ENCODE measurements around the gene PRR5. TPM values are rescaled to one million over a fixed set of nuclear protein-coding genes. Genes with fewer than 3 reads are reported as not detected.

Gene PRR5
- total and polyA plus RNA-seq, 7 donors: 0.48 to 2.9 (median 1.6) TPM

DNA sequence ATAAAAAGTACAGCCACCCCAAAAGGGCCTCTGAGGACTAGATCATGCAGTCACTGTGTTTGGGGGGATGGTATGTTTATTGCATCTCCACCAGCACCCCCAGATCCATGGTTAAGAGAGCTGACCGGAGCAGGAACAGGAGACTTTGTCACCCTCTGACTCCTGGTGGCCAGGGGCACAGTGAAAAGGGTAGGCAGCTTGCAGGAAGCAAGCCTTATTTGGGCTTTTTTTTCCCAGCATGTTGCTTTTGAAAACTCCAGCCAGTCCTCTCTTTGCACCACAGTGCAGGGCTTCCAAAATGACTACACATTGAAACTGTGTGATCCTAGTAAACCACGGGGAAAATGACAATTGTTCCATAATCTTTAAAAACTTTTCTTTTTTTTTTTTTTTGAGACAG is 20.6 kb downstream of the PRR5 start:
- Histone ChIP-seq H3K36me3 (ENCODE audit: insufficient read depth in 1 of 2, low read depth in 1 of 2) (no peaks in the 10 kb centered on the region), H3K27me3 (ENCODE audit: insufficient read depth in 3 of 3, low read length in 2 of 3) (no peaks in the 10 kb centered on the region), H3K4me3 (no peak overlapping the region), H3K9me3 (no peaks in the 10 kb centered on the region), H3K4me1 (no peaks in the 10 kb centered on the region), H3K27ac (no peak overlapping the region)
- TF ChIP-seq, protein P1, sequence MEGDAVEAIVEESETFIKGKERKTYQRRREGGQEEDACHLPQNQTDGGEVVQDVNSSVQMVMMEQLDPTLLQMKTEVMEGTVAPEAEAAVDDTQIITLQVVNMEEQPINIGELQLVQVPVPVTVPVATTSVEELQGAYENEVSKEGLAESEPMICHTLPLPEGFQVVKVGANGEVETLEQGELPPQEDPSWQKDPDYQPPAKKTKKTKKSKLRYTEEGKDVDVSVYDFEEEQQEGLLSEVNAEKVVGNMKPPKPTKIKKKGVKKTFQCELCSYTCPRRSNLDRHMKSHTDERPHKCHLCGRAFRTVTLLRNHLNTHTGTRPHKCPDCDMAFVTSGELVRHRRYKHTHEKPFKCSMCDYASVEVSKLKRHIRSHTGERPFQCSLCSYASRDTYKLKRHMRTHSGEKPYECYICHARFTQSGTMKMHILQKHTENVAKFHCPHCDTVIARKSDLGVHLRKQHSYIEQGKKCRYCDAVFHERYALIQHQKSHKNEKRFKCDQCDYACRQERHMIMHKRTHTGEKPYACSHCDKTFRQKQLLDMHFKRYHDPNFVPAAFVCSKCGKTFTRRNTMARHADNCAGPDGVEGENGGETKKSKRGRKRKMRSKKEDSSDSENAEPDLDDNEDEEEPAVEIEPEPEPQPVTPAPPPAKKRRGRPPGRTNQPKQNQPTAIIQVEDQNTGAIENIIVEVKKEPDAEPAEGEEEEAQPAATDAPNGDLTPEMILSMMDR (IDR thresholded peaks at IDR 0.05): no peak
- WGBS, 3 donors: 90 to 96% (median 93%) methylated on average over 2 of the region's 2 CpGs
- no peak for ATAC-seq
- no peak for DNase-seq
- intact Hi-C loops (cut with DNase I): no loop called here

DNA sequence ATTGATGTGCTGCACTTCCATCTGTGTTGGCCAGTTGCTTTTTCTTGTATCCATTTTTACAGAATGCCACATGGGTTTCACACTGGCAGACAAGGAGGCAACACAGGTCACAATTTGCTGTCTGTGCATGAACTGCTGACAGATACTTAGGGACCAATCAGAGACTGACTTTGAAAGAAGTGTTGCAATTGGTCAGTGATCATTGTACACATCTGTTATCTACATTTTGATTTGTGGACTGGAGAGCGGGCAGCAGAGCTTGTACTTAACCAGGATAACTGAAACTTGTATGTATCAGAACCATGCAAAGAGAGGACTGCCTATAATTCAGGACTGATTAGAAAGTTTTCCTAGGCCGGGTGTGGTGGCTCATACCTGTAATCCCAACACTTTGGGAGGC is 21.8 kb downstream of the PRR5 start:
- Histone ChIP-seq H3K9me3 (no peaks in the 10 kb centered on the region), H3K4me3 (no peak overlapping the region), H3K27me3 (ENCODE audit: insufficient read depth in 3 of 3, low read length in 2 of 3) (peaks cover 0 to 8% (median 0%) of the 10 kb centered on the region in 3 donors), H3K4me1 (no peaks in the 10 kb centered on the region), H3K27ac (no peak overlapping the region), H3K36me3 (ENCODE audit: insufficient read depth in 1 of 2, low read depth in 1 of 2) (no peaks in the 10 kb centered on the region)
- DNase-seq (no peak), ATAC-seq (no peak)
- WGBS, 3 donors: 92 to 98% (median 92%) methylated on average over 2 of the region's 2 CpGs
- intact Hi-C loops (cut with DNase I): no loop called here
- TF ChIP-seq, protein P1 (IDR thresholded peaks at IDR 0.05): no peak

DNA sequence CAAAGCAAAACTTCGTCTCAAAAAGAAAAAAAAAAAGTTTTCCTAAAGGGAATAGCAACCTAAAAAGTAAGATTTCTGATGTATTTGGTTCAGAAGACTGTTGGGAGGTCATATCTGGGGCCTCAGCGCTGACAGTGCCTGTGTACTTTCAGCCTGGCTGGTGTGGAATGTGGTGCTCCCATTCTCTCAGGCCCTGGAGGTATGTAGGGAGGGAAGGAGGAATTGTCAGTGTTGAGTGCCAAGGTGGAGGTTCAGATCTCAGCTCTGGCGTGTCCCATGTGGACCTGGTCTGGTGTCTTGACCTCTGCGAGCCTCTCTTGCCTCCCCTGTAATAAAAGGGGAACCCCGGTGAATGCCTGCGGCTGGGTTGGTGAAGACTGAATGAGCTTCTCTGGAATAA is 22.4 kb downstream of the PRR5 start:
- no peaks in the 10 kb centered on the region for H3K9me3 ChIP-seq
- intact Hi-C loops (cut with DNase I): no loop called here
- no peak for DNase-seq
- no peak overlapping the region for H3K27ac ChIP-seq
- TF ChIP-seq, protein P1 (IDR thresholded peaks at IDR 0.05): no peak
- peaks cover 0 to 12% (median 1%) of the 10 kb centered on the region in 3 donors for H3K27me3 ChIP-seq (ENCODE audit: insufficient read depth in 3 of 3, low read length in 2 of 3)
- WGBS, 3 donors: 94 to 97% (median 95%) methylated on average over 6 of the region's 6 CpGs
- no peak for ATAC-seq
- peaks cover 6% of the 10 kb centered on the region for H3K4me1 ChIP-seq
- no peaks in the 10 kb centered on the region for H3K36me3 ChIP-seq (ENCODE audit: insufficient read depth in 1 of 2, low read depth in 1 of 2)
- H3K4me3 ChIP-seq: no peak overlapping the region

DNA sequence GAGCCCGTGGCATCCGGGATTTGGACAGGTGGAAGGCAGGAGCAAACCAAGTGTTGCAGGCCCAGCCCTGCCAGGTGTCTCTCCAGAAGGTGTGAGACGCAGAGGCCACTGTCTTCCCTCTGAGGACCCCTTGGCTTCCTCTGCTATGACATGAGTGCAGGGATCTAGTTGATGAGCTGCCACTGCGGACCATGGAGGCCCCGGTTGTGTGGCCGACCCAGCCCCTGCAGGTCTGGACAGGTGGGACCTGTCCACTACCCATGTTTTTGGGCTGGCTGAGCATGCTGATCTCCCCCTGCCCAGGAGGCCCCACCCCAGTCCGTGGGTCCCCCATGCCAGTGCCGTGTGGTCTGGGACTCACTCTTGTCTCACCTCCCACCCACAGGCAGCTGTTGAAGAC is 22.9 kb downstream of the PRR5 start:
- whole genome bisulfite sequencing, 3 donors: 89 to 94% (median 93%) methylated on average over 8 of the region's 8 CpGs
- intact Hi-C loops (cut with DNase I): no loop called here

More for the DNA sequence above, 22.9 kb downstream of the PRR5 start:
- Histone ChIP-seq H3K4me3 (no peak overlapping the region), H3K36me3 (ENCODE audit: insufficient read depth in 1 of 2, low read depth in 1 of 2) (no peaks in the 10 kb centered on the region), H3K27ac (no peak overlapping the region), H3K4me1 (peaks cover 6% of the 10 kb centered on the region), H3K9me3 (no peaks in the 10 kb centered on the region), H3K27me3 (ENCODE audit: insufficient read depth in 3 of 3, low read length in 2 of 3) (peaks cover 0 to 15% (median 1%) of the 10 kb centered on the region in 3 donors)
- DNase-seq (no peak), ATAC-seq (no peak)
- TF ChIP-seq, protein P1 (IDR thresholded peaks at IDR 0.05): no peak

All from psoas muscle (tissue), 8 donors.